A375 (cell line): ENCODE results near the gene KCNJ16. TPM values are rescaled to one million over a fixed set of nuclear protein-coding genes. Genes with fewer than 3 reads are reported as not detected.

ENCODE experiments used
- total RNA-seq: library from RNA; depleted of rRNA; stranded (reverse); fragments of >200 nt; shearing (Covaris generic); gene quantifications from 2 replicates; pipeline ENCODE4 v1.2.3, GENCODE V29; 2014; rRNA removed

KCNJ16 gene
- total RNA-seq: not detected in 2 replicates

GRCh38 chr17:70074956-70075355 is at the start of gene KCNJ16:
Gene KCNJ16 (plus strand): TSS chr17:70075225. CDS start chr17:70132088, 56,863 bp downstream.

GRCh38 chr17:70168977-70169708 is 94.1 kb downstream of the KCNJ16 start, which contains the start of gene KCNJ2:
Gene KCNJ2 (plus strand): TSS chr17:70169532. CDS start chr17:70175040, 5,508 bp downstream.

Other genes starting within 250 kb of the KCNJ16 start
- gene KCNJ2, start 94.3 kb downstream of the KCNJ16 start, total RNA-seq: 1.6 and 2.8 TPM in 2 replicates